Neural cell (in vitro differentiated cells): Measurements from ENCODE around the gene SH3BGR.

ENCODE experiments used
- EZH2 ChIP-seq: fragments of 200-600, 300-800 bp; shearing (Covaris generic), sonication (generic); IDR thresholded peaks from 2 replicates; pipeline ENCODE4 v1.6.1; 2014; ENCODE audit warnings: antibody characterized with exemption, low read length, borderline replicate concordance, mild to moderate bottlenecking; ENCODE audit not compliant: insufficient read depth, poor library complexity, severe bottlenecking
- SMC3 ChIP-seq: fragments of 450-650 bp; conservative IDR thresholded peaks from 2 replicates; pipeline ENCODE4 v1.6.1; 2014; ENCODE audit warnings: antibody characterized with exemption, mild to moderate bottlenecking, moderate library complexity; ENCODE audit not compliant: poor library complexity
- TF ChIP-seq, protein P1 (sequence below): IDR thresholded peaks from 2 replicates; pipeline ENCODE4 v1.6.1; 2012; ENCODE audit warnings: borderline replicate concordance
- TF ChIP-seq, protein P2 (sequence below): fragments of 450-650 bp; IDR thresholded peaks from 2 replicates; pipeline ENCODE4 v1.5.1; 2014; ENCODE audit warnings: antibody characterized with exemption, mild to moderate bottlenecking, moderate library complexity; ENCODE audit not compliant: poor library complexity, severe bottlenecking

GRCh38 chr21:39430954-39431353, 20.8 kb upstream of the SH3BGR start:
- TF ChIP-seq EZH2 (no peak), SMC3 (no peak)
- TF ChIP-seq, protein P1, sequence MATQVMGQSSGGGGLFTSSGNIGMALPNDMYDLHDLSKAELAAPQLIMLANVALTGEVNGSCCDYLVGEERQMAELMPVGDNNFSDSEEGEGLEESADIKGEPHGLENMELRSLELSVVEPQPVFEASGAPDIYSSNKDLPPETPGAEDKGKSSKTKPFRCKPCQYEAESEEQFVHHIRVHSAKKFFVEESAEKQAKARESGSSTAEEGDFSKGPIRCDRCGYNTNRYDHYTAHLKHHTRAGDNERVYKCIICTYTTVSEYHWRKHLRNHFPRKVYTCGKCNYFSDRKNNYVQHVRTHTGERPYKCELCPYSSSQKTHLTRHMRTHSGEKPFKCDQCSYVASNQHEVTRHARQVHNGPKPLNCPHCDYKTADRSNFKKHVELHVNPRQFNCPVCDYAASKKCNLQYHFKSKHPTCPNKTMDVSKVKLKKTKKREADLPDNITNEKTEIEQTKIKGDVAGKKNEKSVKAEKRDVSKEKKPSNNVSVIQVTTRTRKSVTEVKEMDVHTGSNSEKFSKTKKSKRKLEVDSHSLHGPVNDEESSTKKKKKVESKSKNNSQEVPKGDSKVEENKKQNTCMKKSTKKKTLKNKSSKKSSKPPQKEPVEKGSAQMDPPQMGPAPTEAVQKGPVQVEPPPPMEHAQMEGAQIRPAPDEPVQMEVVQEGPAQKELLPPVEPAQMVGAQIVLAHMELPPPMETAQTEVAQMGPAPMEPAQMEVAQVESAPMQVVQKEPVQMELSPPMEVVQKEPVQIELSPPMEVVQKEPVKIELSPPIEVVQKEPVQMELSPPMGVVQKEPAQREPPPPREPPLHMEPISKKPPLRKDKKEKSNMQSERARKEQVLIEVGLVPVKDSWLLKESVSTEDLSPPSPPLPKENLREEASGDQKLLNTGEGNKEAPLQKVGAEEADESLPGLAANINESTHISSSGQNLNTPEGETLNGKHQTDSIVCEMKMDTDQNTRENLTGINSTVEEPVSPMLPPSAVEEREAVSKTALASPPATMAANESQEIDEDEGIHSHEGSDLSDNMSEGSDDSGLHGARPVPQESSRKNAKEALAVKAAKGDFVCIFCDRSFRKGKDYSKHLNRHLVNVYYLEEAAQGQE, result no peak
- TF ChIP-seq, protein P2, sequence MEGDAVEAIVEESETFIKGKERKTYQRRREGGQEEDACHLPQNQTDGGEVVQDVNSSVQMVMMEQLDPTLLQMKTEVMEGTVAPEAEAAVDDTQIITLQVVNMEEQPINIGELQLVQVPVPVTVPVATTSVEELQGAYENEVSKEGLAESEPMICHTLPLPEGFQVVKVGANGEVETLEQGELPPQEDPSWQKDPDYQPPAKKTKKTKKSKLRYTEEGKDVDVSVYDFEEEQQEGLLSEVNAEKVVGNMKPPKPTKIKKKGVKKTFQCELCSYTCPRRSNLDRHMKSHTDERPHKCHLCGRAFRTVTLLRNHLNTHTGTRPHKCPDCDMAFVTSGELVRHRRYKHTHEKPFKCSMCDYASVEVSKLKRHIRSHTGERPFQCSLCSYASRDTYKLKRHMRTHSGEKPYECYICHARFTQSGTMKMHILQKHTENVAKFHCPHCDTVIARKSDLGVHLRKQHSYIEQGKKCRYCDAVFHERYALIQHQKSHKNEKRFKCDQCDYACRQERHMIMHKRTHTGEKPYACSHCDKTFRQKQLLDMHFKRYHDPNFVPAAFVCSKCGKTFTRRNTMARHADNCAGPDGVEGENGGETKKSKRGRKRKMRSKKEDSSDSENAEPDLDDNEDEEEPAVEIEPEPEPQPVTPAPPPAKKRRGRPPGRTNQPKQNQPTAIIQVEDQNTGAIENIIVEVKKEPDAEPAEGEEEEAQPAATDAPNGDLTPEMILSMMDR, result no peak
